BLaER1 treated with 17β-estradiol and CSF1 and Interleukin-3, amounts not matched to agents 10 nM and 100 nM (cell line): ENCODE data around the gene APBA1.

Experiments
- H3K27ac ChIP-seq, 11 experiments: shearing (Covaris generic); formaldehyde crosslinking; 2 replicates each; pipeline ENCODE4 v1.8.1; 2022
- H3K27me3 ChIP-seq, 11 experiments: shearing (Covaris generic); formaldehyde crosslinking; 2 replicates each; pipeline ENCODE4 v1.8.1; 2022
- H3K36me3 ChIP-seq, 11 experiments: shearing (Covaris generic); formaldehyde crosslinking; 2 replicates each; pipeline ENCODE4 v1.8.1; 2022
- H3K4me1 ChIP-seq, 10 experiments: shearing (Covaris generic); formaldehyde crosslinking; 2 replicates each; pipeline ENCODE4 v1.8.1; 2022
- H3K4me2 ChIP-seq, 11 experiments: shearing (Covaris generic); formaldehyde crosslinking; 2 replicates each; pipeline ENCODE4 v1.8.1; 2022
- H3K4me3 ChIP-seq, 10 experiments: shearing (Covaris generic); formaldehyde crosslinking; 2 replicates each; pipeline ENCODE4 v1.8.1; 2022
- H3K9ac ChIP-seq, 11 experiments: shearing (Covaris generic); formaldehyde crosslinking; 2 replicates each; pipeline ENCODE4 v1.8.1; 2022
- H3K9me3 ChIP-seq, 11 experiments: shearing (Covaris generic); formaldehyde crosslinking; replicated peaks in 1 of 11; 2 replicates each; pipeline ENCODE4 v1.8.1; 2022
- H4K20me1 ChIP-seq, 11 experiments: shearing (Covaris generic); formaldehyde crosslinking; 2 replicates each; pipeline ENCODE4 v1.8.1; 2022
- Cebpa-rat ChIP-seq, 11 experiments: shearing (Covaris generic); IDR thresholded peaks; 2 replicates each; pipeline ENCODE4 v1.8.1; 2022

The APBA1 gene

DNA sequence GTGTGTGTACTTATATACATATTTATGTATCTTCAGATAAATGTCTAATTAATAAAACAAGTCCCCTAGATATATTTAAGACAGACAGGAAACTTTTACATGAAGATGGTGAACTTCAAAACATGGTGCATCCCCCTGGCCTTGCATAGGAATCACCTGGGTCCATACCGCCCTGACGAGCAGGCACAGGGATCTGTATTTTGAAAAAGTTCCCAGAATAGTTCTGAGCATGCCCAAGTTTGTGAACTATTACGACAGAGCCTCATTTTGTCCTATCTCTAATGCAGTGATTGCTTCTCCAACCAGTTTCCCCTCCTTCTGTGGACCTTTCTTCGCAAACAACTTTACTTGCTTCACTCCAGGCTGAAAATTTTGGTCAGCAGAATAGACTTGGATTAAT is 98.1 kb downstream of the APBA1 start:
- H4K20me1 ChIP-seq: 0 out of 22 replicates have a peak, but pooled peaks cover 0 to 6% (median 0%) of the 10 kb centered on the region in 11 experiments
- peaks cover 0 to 9% (median 4%) of the 10 kb centered on the region in 11 experiments; a peak in 9 of 22 replicates for H3K9me3 ChIP-seq
- no peaks in the 10 kb centered on the region for H3K27me3 ChIP-seq
- H3K9ac ChIP-seq: no peak overlapping the region
- TF ChIP-seq Cebpa-rat (IDR thresholded peaks at IDR 0.05): 0 out of 22 replicates have a peak, but pooled peaks of 1 of the 11 experiments have one; percentile 14
- H3K36me3 ChIP-seq: no peaks in the 10 kb centered on the region
- no peak overlapping the region for H3K4me3 ChIP-seq
- H3K4me1 ChIP-seq: peaks cover 15 to 55% (median 45%) of the 10 kb centered on the region in 10 experiments
- 0 out of 22 replicates have a peak overlapping the region, but pooled peaks of 1 of the 11 experiments have one; percentile 20 for H3K27ac ChIP-seq
- H3K4me2 ChIP-seq: peak overlapping the region in 8 of 11 experiments; percentile 18 to 48 (median 28); a peak in 13 of 22 replicates

DNA sequence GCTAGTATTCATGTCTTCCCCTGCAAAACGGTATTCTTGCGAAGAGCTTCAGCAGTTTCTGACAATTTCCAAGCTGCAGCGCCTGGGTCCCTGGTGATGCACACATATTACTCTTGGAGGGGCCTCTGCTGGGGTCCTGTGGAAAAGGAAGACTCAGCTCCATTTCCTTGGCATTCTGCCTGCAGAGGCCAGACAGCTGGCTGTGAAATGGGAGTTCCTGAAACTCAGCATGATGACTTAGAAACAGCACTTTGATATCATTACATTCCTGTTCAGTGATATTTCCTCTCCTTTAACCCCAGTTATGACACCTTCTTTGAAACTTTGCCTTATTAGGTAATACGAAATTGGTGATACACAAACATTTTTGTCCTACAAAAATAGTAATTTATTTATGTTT is 98.5 kb downstream of the APBA1 start:
- Histone ChIP-seq H3K27ac (no peak overlapping the region), H3K36me3 (no peaks in the 10 kb centered on the region), H3K9ac (no peak overlapping the region), H3K4me3 (no peak overlapping the region), H3K9me3 (peaks cover 0 to 9% (median 4%) of the 10 kb centered on the region in 11 experiments; a peak in 9 of 22 replicates), H3K27me3 (no peaks in the 10 kb centered on the region), H3K4me2 (peak overlapping the region in 9 of 11 experiments; percentile 3 to 46 (median 28); a peak in 14 of 22 replicates), H3K4me1 (peaks cover 13 to 51% (median 41%) of the 10 kb centered on the region in 10 experiments), H4K20me1 (0 out of 22 replicates have a peak, but pooled peaks cover 0 to 6% (median 0%) of the 10 kb centered on the region in 11 experiments)
- no peak for TF ChIP-seq Cebpa-rat (IDR thresholded peaks at IDR 0.05)

DNA sequence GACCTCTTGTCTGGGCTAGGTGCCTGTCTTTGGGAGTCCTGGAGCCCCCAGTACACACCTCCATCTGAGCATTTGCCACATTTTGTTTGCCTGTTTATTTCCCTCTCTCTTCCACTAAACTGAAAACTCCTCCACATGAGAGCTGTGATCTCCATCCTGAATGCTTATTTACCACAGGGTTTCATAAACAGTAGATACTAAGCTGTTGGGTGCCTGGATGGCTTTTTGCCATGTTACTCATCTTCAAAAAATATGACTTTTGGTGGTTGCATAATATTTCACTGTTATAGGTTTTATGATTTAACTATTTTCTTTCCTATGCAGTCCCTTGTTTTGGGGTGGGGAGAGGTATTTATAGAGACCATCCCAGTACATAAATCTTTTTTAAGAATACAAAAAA is 99.6 kb downstream of the APBA1 start:
- no peak overlapping the region for H3K4me3 ChIP-seq
- H3K9me3 ChIP-seq: peaks cover 0 to 9% (median 4%) of the 10 kb centered on the region in 11 experiments; a peak in 9 of 22 replicates
- TF ChIP-seq Cebpa-rat (IDR thresholded peaks at IDR 0.05): no peak
- no peak overlapping the region for H3K4me2 ChIP-seq
- no peak overlapping the region for H3K9ac ChIP-seq
- H4K20me1 ChIP-seq: 0 out of 22 replicates have a peak, but pooled peaks cover 0 to 6% (median 0%) of the 10 kb centered on the region in 11 experiments
- H3K27ac ChIP-seq: no peak overlapping the region
- H3K4me1 ChIP-seq: peaks cover 13 to 49% (median 36%) of the 10 kb centered on the region in 10 experiments
- H3K36me3 ChIP-seq: no peaks in the 10 kb centered on the region
- no peaks in the 10 kb centered on the region for H3K27me3 ChIP-seq

DNA sequence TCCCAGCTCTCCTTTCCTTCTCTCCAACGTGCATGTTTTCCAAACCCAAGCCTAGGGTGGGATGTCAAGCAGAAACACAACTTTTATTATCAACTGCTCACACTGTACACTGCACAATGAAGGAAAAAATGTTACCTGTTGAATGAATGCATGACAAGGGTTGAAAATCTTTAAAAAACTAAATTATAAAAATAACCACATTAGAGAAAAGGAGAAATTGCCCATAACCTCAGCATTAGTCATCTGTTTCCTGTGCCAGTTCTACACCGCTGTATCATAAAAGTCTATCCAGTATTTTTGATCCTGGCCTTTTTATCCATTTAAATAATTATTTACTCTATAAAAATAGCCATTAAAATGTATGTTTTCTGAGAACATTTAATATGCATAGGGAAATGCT is 101.1 kb downstream of the APBA1 start:
- no peaks in the 10 kb centered on the region for H3K36me3 ChIP-seq
- H3K27ac ChIP-seq: no peak overlapping the region
- H4K20me1 ChIP-seq: 0 out of 22 replicates have a peak, but pooled peaks cover 0 to 6% (median 0%) of the 10 kb centered on the region in 11 experiments
- no peak for TF ChIP-seq Cebpa-rat (IDR thresholded peaks at IDR 0.05)
- H3K27me3 ChIP-seq: no peaks in the 10 kb centered on the region
- H3K9ac ChIP-seq: no peak overlapping the region
- peak overlapping the region in 10 of 11 experiments; percentile 4 to 70 (median 44); a peak in 12 of 22 replicates for H3K4me2 ChIP-seq
- peaks cover 13 to 55% (median 38%) of the 10 kb centered on the region in 10 experiments for H3K4me1 ChIP-seq
- H3K9me3 ChIP-seq: peaks cover 0 to 9% (median 4%) of the 10 kb centered on the region in 11 experiments; a peak in 9 of 22 replicates
- H3K4me3 ChIP-seq: no peak overlapping the region

DNA sequence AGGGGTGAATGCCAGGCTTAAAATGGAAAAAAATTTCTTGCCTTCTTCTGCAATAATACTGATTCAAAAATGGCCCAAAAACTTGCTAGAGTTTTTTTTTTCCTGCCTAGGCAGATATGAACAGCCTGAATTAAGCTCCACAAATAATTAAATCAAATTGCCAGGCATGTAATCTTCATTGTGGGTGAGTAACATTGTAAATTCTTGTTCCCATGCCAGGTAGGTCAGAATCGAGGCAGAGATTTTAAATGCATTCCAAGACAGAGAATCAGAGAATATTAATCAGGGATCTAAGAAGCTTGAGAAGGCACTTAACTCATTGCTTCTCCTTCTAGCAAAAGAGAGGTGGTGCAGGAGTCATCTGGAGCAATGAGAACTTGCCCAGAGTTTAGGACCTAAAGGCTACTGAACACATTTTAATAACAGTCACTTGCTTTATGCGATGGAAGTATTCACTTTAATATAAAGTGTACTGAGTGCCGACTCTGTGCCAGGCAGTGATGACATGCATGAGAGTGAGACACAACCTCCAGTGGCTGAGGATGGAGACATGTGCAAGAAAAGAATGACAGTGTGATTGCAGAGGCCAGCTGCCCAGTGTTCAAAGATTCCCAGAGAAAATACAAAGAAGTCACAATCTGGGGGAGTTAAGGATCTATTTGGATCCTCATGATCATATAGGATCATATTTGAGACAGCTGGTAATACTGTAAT is 102.3 kb downstream of the APBA1 start:
- Histone ChIP-seq H3K9ac (no peak overlapping the region), H3K4me3 (no peak overlapping the region), H4K20me1 (0 out of 22 replicates have a peak, but pooled peaks cover 0 to 6% (median 0%) of the 10 kb centered on the region in 11 experiments), H3K4me2 (no peak overlapping the region), H3K36me3 (no peaks in the 10 kb centered on the region), H3K27ac (no peak overlapping the region), H3K4me1 (peaks cover 13 to 58% (median 40%) of the 10 kb centered on the region in 10 experiments), H3K27me3 (no peaks in the 10 kb centered on the region), H3K9me3 (peaks cover 0 to 2% (median 0%) of the 10 kb centered on the region in 11 experiments; a peak in 7 of 22 replicates)
- TF ChIP-seq Cebpa-rat (IDR thresholded peaks at IDR 0.05): no peak

DNA sequence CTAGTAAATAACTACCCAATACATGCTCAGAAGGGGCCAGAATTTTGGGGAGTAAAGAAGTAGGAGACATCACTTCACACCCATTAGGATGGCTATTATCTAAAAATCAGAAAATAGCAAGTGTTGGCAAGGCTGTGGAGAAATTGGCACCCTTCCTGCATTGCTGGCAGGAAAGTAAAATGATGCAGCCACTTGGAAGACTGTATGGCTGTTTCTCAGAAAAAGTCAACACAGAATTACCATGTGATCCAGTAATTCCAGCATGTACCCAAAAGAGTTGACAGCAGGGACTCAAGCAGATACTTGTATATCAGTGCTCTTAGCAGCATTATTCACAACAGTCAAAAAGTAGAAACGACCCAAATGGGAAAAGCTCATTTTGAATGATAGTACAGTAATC is 107.6 kb downstream of the APBA1 start:
- Histone ChIP-seq H3K9me3 (no peaks in the 10 kb centered on the region), H4K20me1 (no peaks in the 10 kb centered on the region), H3K4me1 (peaks cover 0 to 27% (median 17%) of the 10 kb centered on the region in 10 experiments; a peak in 11 of 20 replicates), H3K36me3 (no peaks in the 10 kb centered on the region; a peak in 1 of 22 replicates), H3K27me3 (no peaks in the 10 kb centered on the region), H3K4me2 (no peak overlapping the region), H3K27ac (no peak overlapping the region), H3K9ac (no peak overlapping the region), H3K4me3 (no peak overlapping the region)
- no peak for TF ChIP-seq Cebpa-rat (IDR thresholded peaks at IDR 0.05)

DNA sequence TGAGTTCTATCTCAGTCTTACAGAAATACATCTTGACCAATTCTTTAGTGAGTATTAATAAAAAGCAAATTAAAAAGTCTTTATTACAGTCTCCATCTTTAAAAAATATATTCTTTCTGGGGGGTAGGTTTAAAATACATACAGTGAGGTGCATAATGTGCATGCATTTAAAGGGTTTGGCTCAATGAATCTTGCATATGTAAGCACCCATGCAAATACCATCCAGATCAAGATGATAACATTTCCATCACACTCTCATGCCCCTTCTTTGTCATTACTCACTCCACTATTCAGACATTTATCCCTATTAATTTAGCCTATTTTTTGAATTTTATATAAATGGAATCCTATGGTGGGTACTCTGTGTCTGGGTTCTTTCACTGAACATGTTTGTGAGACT is 113.0 kb downstream of the APBA1 start:
- no peak overlapping the region for H3K4me2 ChIP-seq
- H4K20me1 ChIP-seq: no peaks in the 10 kb centered on the region
- no peak overlapping the region for H3K9ac ChIP-seq
- H3K4me3 ChIP-seq: no peak overlapping the region
- no peak overlapping the region for H3K27ac ChIP-seq
- H3K36me3 ChIP-seq: no peaks in the 10 kb centered on the region
- TF ChIP-seq Cebpa-rat (IDR thresholded peaks at IDR 0.05): no peak
- no peaks in the 10 kb centered on the region for H3K9me3 ChIP-seq
- H3K4me1 ChIP-seq: peaks cover 13 to 34% (median 22%) of the 10 kb centered on the region in 10 experiments
- H3K27me3 ChIP-seq: no peaks in the 10 kb centered on the region

DNA sequence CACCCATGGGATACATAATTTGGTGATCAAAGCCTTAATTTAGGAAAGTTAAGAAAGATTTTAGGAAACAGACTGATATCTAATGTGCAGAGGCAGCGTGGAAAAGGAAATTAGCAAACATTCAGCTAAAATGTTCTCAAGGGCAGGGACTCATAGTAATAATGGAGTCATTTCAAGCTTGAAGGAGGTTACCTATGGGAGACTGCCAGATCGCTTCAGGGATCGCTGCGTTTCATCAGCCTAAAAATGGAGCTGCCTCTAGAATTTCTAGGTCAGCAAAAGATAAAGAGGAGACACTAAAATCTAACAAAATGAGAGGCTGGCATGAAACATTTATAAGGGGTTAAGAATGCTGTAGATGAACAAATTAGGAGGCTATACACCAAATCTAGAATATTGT is 115.5 kb downstream of the APBA1 start:
- Histone ChIP-seq H3K4me1 (peaks cover 13 to 34% (median 22%) of the 10 kb centered on the region in 10 experiments), H4K20me1 (no peaks in the 10 kb centered on the region)

DNA sequence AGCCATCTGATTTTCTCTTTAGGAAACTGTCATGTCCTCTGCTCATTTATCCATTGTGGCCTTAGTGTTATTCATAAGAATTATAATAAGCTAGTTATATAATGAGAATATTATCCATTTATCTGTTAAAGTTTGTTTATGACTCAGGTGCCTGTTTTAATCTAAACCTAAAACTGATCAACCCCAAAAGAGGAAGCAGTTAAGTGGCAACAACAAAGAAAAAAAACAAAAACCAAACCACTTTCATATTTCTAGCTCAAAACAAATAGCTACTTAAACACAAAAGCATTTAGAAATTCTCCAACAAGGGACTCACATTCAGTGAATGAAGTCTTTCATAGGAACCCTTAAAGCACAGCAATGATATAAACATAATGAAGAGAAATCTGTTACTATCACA is 116.4 kb downstream of the APBA1 start:
- Histone ChIP-seq H3K4me2 (peak overlapping the region; percentile 6 to 61 (median 41); a peak in 19 of 22 replicates), H3K27me3 (no peaks in the 10 kb centered on the region), H3K9ac (no peak overlapping the region), H3K4me3 (no peak overlapping the region), H4K20me1 (no peaks in the 10 kb centered on the region), H3K36me3 (no peaks in the 10 kb centered on the region), H3K4me1 (peaks cover 13 to 34% (median 22%) of the 10 kb centered on the region in 10 experiments), H3K9me3 (no peaks in the 10 kb centered on the region), H3K27ac (peak overlapping the region in 1 of 11 experiments; percentile 8; a peak in 1 of 22 replicates)
- TF ChIP-seq Cebpa-rat (IDR thresholded peaks at IDR 0.05): no peak

More for the DNA sequence above, 115.5 kb downstream of the APBA1 start:
- Histone ChIP-seq H3K36me3 (no peaks in the 10 kb centered on the region), H3K9me3 (no peaks in the 10 kb centered on the region), H3K9ac (no peak overlapping the region), H3K27ac (no peak overlapping the region), H3K27me3 (no peaks in the 10 kb centered on the region), H3K4me2 (peak overlapping the region; percentile 6 to 61 (median 41); a peak in 16 of 22 replicates), H3K4me3 (no peak overlapping the region)
- TF ChIP-seq Cebpa-rat (IDR thresholded peaks at IDR 0.05): no peak
